Kasumi-1 (cell line): ENCODE results near the gene PITPNM3.

Experiments used
- DNase-seq, 2 experiments: peaks; one replicate each; lab custom pipeline; 2025; lab: John Stamatoyannopoulos, UW

The PITPNM3 gene

GRCh38 chr17:6443692-6444570 lies 112.4 kb downstream of the PITPNM3 start, which contains the start of gene PIMREG:
TSS of gene PIMREG (plus strand) at chr17:6444455. CDS start at chr17:6445111, 656 bp downstream.
- peak; percentile 65 to 74 for DNase-seq

- DNase-seq, result no peak
These were observed 113.6 kb downstream of the PITPNM3 start for GRCh38 chr17:6442775-6443174.

- DNase-seq, result no peak
These were observed 116.4 kb downstream of the PITPNM3 start for GRCh38 chr17:6439951-6440350.

GRCh38 chr17:6437956-6438355 lies 118.4 kb downstream of the PITPNM3 start:
- no peak for DNase-seq

GRCh38 chr17:6437466-6437865 lies 118.9 kb downstream of the PITPNM3 start:
- no peak for DNase-seq

- peak; percentile 41 to 49 for DNase-seq
These were observed 120.4 kb downstream of the PITPNM3 start for GRCh38 chr17:6435968-6436367.

GRCh38 chr17:6435051-6435450 lies 121.3 kb downstream of the PITPNM3 start, which contains the start of gene AIPL1:
TSS of gene AIPL1 (minus strand) at chr17:6435121. CDS start at chr17:6435104, 17 bp downstream.
- DNase-seq, result no peak

- DNase-seq, result no peak
These were observed 125.6 kb downstream of the PITPNM3 start for GRCh38 chr17:6430769-6431168.

GRCh38 chr17:6429266-6429665 lies 127.1 kb downstream of the PITPNM3 start:
- DNase-seq, result no peak

- no peak for DNase-seq
These were observed 128.0 kb downstream of the PITPNM3 start for GRCh38 chr17:6428207-6428965.

- peak in 1 of 2 experiments; percentile 4 for DNase-seq
These were observed 129.0 kb downstream of the PITPNM3 start for GRCh38 chr17:6427279-6427781.

GRCh38 chr17:6426356-6427101 lies 129.8 kb downstream of the PITPNM3 start:
- DNase-seq, result no peak

- no peak for DNase-seq
These were observed 130.9 kb downstream of the PITPNM3 start for GRCh38 chr17:6425407-6425806.

- no peak for DNase-seq
These were observed 132.4 kb downstream of the PITPNM3 start for GRCh38 chr17:6423931-6424330.

GRCh38 chr17:6422654-6423241 lies 133.6 kb downstream of the PITPNM3 start:
- DNase-seq, result no peak

- peak; percentile 34 to 39 for DNase-seq
These were observed 134.4 kb downstream of the PITPNM3 start for GRCh38 chr17:6421700-6422604.

GRCh38 chr17:6420173-6420641 lies 136.1 kb downstream of the PITPNM3 start:
- no peak for DNase-seq

GRCh38 chr17:6415616-6416015 lies 140.7 kb downstream of the PITPNM3 start:
- DNase-seq, result no peak

GRCh38 chr17:6413065-6413464 lies 143.3 kb downstream of the PITPNM3 start:
- peak; percentile 29 to 48 for DNase-seq

GRCh38 chr17:6408735-6409134 lies 147.6 kb downstream of the PITPNM3 start:
- DNase-seq, result no peak
